ENCODE measurements around the gene KCNC1. TPM values are rescaled to one million over a fixed set of nuclear protein-coding genes. Genes with fewer than 3 reads are reported as not detected.

KCNC1 gene
- total RNA-seq, 1 experiment from 2014 or later: 0.04 TPM

DNA sequence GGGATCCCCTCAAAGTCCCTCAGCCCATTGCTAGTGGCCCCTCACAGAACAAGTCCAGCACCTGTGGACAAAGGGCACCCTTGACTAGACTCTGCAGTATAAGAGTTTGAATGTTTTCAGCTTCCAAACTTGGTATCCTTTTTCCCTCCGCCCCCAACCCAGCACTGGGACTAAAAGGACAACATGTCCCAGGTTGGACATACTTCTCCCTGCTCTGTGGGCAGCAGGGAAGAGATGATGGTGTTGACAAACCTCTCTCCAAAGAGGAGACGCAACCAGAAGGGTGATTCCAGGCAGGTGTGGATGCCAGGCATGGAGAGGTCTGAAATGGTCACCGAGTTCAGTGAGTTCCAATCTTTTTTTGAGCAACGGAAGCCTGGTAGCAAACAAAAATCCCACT, 19.7 kb upstream of the KCNC1 start:
- H2BK20ac ChIP-seq (ENCODE audit: low read depth, low read length, poor library complexity, severe bottlenecking): no peak overlapping the region
- H3K27ac ChIP-seq (ENCODE audit: insufficient read length, low read depth, low read length): no peak overlapping the region
- no peak overlapping the region for H2BK12ac ChIP-seq (ENCODE audit: insufficient read length, low read depth, low read length)
- no peak overlapping the region for H3K56ac ChIP-seq (ENCODE audit: insufficient read length, low read depth, low read length)
- no peaks in the 10 kb centered on the region for H3K79me1 ChIP-seq (ENCODE audit: insufficient read depth, low read depth, low read length, poor library complexity, severe bottlenecking)
- H2AFZ ChIP-seq (ENCODE audit: low read length): no peak overlapping the region
- H4K91ac ChIP-seq (ENCODE audit: insufficient read length, low read depth, low read length): no peak overlapping the region
- no peaks in the 10 kb centered on the region for H3K79me2 ChIP-seq (ENCODE audit: insufficient read depth, low read length)
- H3K4me3 Mint-ChIP-seq: no peak overlapping the region
- no peaks in the 10 kb centered on the region for H3K4me1 ChIP-seq (ENCODE audit: insufficient read depth, low read length)
- no peaks in the 10 kb centered on the region for H3K36me3 Mint-ChIP-seq (ENCODE audit: insufficient read depth in 1 of 3, low read depth in 3 of 3)
- no peaks in the 10 kb centered on the region for H4K20me1 ChIP-seq (ENCODE audit: control insufficient read depth, insufficient read depth, insufficient read length)
- no peak overlapping the region for H3K18ac ChIP-seq (ENCODE audit: insufficient read length, low read depth, low read length)
- no peak overlapping the region for H3K9ac ChIP-seq (ENCODE audit: extremely low read depth, insufficient read length, low read length)
- H3K14ac ChIP-seq (ENCODE audit: insufficient read depth, low read length): no peak overlapping the region
- H3K23ac ChIP-seq (ENCODE audit: insufficient read length, low read depth, low read length): no peak overlapping the region
- H3K4me1 Mint-ChIP-seq: peaks cover 10 to 13% of the 10 kb centered on the region in 2 experiments
- H3K9me3 Mint-ChIP-seq: peaks cover 0 to 3% of the 10 kb centered on the region in 2 experiments; a peak in 1 of 5 replicates
- TF ChIP-seq, protein P1, sequence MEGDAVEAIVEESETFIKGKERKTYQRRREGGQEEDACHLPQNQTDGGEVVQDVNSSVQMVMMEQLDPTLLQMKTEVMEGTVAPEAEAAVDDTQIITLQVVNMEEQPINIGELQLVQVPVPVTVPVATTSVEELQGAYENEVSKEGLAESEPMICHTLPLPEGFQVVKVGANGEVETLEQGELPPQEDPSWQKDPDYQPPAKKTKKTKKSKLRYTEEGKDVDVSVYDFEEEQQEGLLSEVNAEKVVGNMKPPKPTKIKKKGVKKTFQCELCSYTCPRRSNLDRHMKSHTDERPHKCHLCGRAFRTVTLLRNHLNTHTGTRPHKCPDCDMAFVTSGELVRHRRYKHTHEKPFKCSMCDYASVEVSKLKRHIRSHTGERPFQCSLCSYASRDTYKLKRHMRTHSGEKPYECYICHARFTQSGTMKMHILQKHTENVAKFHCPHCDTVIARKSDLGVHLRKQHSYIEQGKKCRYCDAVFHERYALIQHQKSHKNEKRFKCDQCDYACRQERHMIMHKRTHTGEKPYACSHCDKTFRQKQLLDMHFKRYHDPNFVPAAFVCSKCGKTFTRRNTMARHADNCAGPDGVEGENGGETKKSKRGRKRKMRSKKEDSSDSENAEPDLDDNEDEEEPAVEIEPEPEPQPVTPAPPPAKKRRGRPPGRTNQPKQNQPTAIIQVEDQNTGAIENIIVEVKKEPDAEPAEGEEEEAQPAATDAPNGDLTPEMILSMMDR (conservative IDR thresholded peaks at IDR 0.05): no peak
- peaks cover 46% of the 10 kb centered on the region for H3K27me3 ChIP-seq (ENCODE audit: insufficient read depth, low read length)
- H3T11ph ChIP-seq (ENCODE audit: low read length): no peak overlapping the region
- no peak overlapping the region for H3K4me2 ChIP-seq (ENCODE audit: insufficient read depth, insufficient read length, low read length)
- H2BK120ac ChIP-seq (ENCODE audit: low read depth, low read length, poor library complexity, severe bottlenecking): no peak overlapping the region
- no peaks in the 10 kb centered on the region for H3K9me3 ChIP-seq (ENCODE audit: control insufficient read depth, low read depth, low read length)
- no peak overlapping the region for H4K5ac ChIP-seq (ENCODE audit: insufficient read length, low read depth, low read length)
- no peak overlapping the region for H2AK5ac ChIP-seq (ENCODE audit: insufficient read length, low read length)
- H3K27ac Mint-ChIP-seq: no peak overlapping the region
- DNase-seq: no peak
- H3K23me2 ChIP-seq (ENCODE audit: insufficient read length, low read depth, low read length, poor library complexity, severe bottlenecking): no peaks in the 10 kb centered on the region
- no peak overlapping the region for H3K4ac ChIP-seq (ENCODE audit: low read depth, low read length)
- H2BK5ac ChIP-seq (ENCODE audit: insufficient read length, low read length): no peak overlapping the region
- H2BK15ac ChIP-seq (ENCODE audit: low read depth, low read length): no peak overlapping the region
- H4K8ac ChIP-seq (replicated peaks; ENCODE audit: insufficient read length, low read depth, low read length): no peak overlapping the region
- no peaks in the 10 kb centered on the region; the same call in none of the 2 replicates for H3K27me3 Mint-ChIP-seq (ENCODE audit: low read depth)
- WGBS (ENCODE audit: extremely low coverage, insufficient read length, low lambda C conversion rate): no CpG with 5 or more reads among the region's 4 CpGs
